Stimulated activated naive B cell treated with anti-CD40 and anti-IgM and Interleukin-4, amounts not matched to agents 10 μg/mL and 1 μg/mL and 100 μg/mL, for 72 hours (primary cell): ENCODE measurements around the gene FBXL3.
"Not testable (repeated sequence)": the region's sequence is repeated elsewhere in the genome, so short reads cannot be mapped to it uniquely, and the experiment has no call there.

Experiments
- ATAC-seq, 2 donors: fragments of 150-1000 bp; cut with Tn5 transposase; replicated peaks; 2 replicates each; pipeline ENCODE4 v1.10.0; 2021; ENCODE audit warnings: moderate library complexity in 1 of 2
- DNase-seq: peaks from one replicate; pipeline ENCODE4 v3.0.0; 2021
- H3K27ac Mint-ChIP-seq: one replicate; pipeline ENCODE4 v1.8.0; 2022; ENCODE audit warnings: mild to moderate bottlenecking, mixed read lengths
- H3K27me3 Mint-ChIP-seq, 2 donors: one replicate each; pipeline ENCODE4 v1.8.0; 2022; ENCODE audit warnings: mixed read lengths in 2 of 2
- H3K36me3 Mint-ChIP-seq, 2 donors: one replicate each; pipeline ENCODE4 v1.8.0; 2022; ENCODE audit warnings: mixed read lengths in 2 of 2, mild to moderate bottlenecking in 1 of 2
- H3K4me1 Mint-ChIP-seq, 2 donors: one replicate each; pipeline ENCODE4 v1.8.0; 2022; ENCODE audit warnings: mixed read lengths in 2 of 2, mild to moderate bottlenecking in 1 of 2
- H3K4me3 Mint-ChIP-seq, 2 donors: one replicate each; pipeline ENCODE4 v1.8.0; 2022; ENCODE audit warnings: mild to moderate bottlenecking in 2 of 2, mixed read lengths in 2 of 2, moderate library complexity in 1 of 2
- H3K9me3 Mint-ChIP-seq, 2 donors: one replicate each; pipeline ENCODE4 v1.8.0; 2022; ENCODE audit warnings: mixed read lengths in 2 of 2, mild to moderate bottlenecking in 1 of 2

FBXL3 gene

GRCh38 chr13:77014906-77015685 lies 11.9 kb downstream of the FBXL3 start:
- Mint-ChIP-seq H3K4me3 (no peak overlapping the region), H3K27me3 (no peaks in the 10 kb centered on the region), H3K4me1 (peaks cover 16 to 33% of the 10 kb centered on the region in 2 donors), H3K9me3 (no peaks in the 10 kb centered on the region), H3K36me3 (peaks cover 21 to 49% of the 10 kb centered on the region in 2 donors), H3K27ac (no peak overlapping the region)
- ATAC-seq, result peak in 1 of 2 donors; percentile 72
- DNase-seq, result no peak

- peaks cover 15 to 39% of the 10 kb centered on the region in 2 donors for H3K4me1 Mint-ChIP-seq
Measured at GRCh38 chr13:77013853-77014542, 13.0 kb downstream of the FBXL3 start.

GRCh38 chr13:77009719-77010118 lies 17.2 kb downstream of the FBXL3 start:
- Mint-ChIP-seq H3K36me3 (peaks cover 28 to 44% of the 10 kb centered on the region in 2 donors), H3K27ac (peak overlapping the region; percentile 20)
- H3K4me3 Mint-ChIP-seq, result not testable (repeated sequence)

More at GRCh38 chr13:77013853-77014542, 13.0 kb downstream of the FBXL3 start:
- DNase-seq (no peak), ATAC-seq (no peak)
- H3K27me3 Mint-ChIP-seq, result no peaks in the 10 kb centered on the region
- no peaks in the 10 kb centered on the region for H3K9me3 Mint-ChIP-seq
- peak overlapping the region; percentile 76 for H3K27ac Mint-ChIP-seq
- peaks cover 31 to 54% of the 10 kb centered on the region in 2 donors for H3K36me3 Mint-ChIP-seq
- H3K4me3 Mint-ChIP-seq, result no peak overlapping the region

GRCh38 chr13:77009011-77009410 lies 17.9 kb downstream of the FBXL3 start:
- no peak for DNase-seq
- Mint-ChIP-seq H3K9me3 (no peaks in the 10 kb centered on the region), H3K36me3 (peaks cover 23 to 38% of the 10 kb centered on the region in 2 donors), H3K27me3 (no peaks in the 10 kb centered on the region), H3K4me3 (no peak overlapping the region), H3K4me1 (peaks cover 8 to 31% of the 10 kb centered on the region in 2 donors), H3K27ac (no peak overlapping the region)
- peak in 1 of 2 donors; percentile 54 for ATAC-seq

More at GRCh38 chr13:77009719-77010118, 17.2 kb downstream of the FBXL3 start:
- H3K9me3 Mint-ChIP-seq, H3K27me3 Mint-ChIP-seq, ATAC-seq, DNase-seq: not testable (repeated sequence)
- H3K4me1 Mint-ChIP-seq, result peaks cover 13 to 38% of the 10 kb centered on the region in 2 donors

GRCh38 chr13:77008337-77008736 lies 18.6 kb downstream of the FBXL3 start:
- Mint-ChIP-seq H3K27ac (peak overlapping the region; percentile 56), H3K4me1 (peaks cover 6 to 26% of the 10 kb centered on the region in 2 donors), H3K36me3 (peaks cover 17 to 31% of the 10 kb centered on the region in 2 donors)
- ATAC-seq, result peak; percentile 85 to 89
- H3K4me3 Mint-ChIP-seq, H3K27me3 Mint-ChIP-seq, H3K9me3 Mint-ChIP-seq, DNase-seq: not testable (repeated sequence)

- H3K36me3 Mint-ChIP-seq, result peaks cover 23 to 36% of the 10 kb centered on the region in 2 donors
- DNase-seq (no peak), ATAC-seq (no peak)
- peaks cover 12 to 35% of the 10 kb centered on the region in 2 donors for H3K4me1 Mint-ChIP-seq
- peak overlapping the region; percentile 0 for H3K27ac Mint-ChIP-seq
- H3K9me3 Mint-ChIP-seq, result no peaks in the 10 kb centered on the region
- H3K27me3 Mint-ChIP-seq, result no peaks in the 10 kb centered on the region
- H3K4me3 Mint-ChIP-seq, result no peak overlapping the region
Measured at GRCh38 chr13:77002590-77003190, 24.3 kb downstream of the FBXL3 start.

GRCh38 chr13:77001963-77002587 lies 24.9 kb downstream of the FBXL3 start:
- Mint-ChIP-seq H3K4me3 (no peak overlapping the region), H3K27ac (no peak overlapping the region)

GRCh38 chr13:77001540-77001939 lies 25.4 kb downstream of the FBXL3 start:
- H3K4me1 Mint-ChIP-seq, result peaks cover 9 to 35% of the 10 kb centered on the region in 2 donors
- no peak overlapping the region for H3K4me3 Mint-ChIP-seq
- DNase-seq, result no peak
- no peak for ATAC-seq
- H3K27ac Mint-ChIP-seq, result no peak overlapping the region
- H3K9me3 Mint-ChIP-seq, result no peaks in the 10 kb centered on the region
- H3K27me3 Mint-ChIP-seq, result no peaks in the 10 kb centered on the region
- peaks cover 27 to 41% of the 10 kb centered on the region in 2 donors for H3K36me3 Mint-ChIP-seq

More at GRCh38 chr13:77001963-77002587, 24.9 kb downstream of the FBXL3 start:
- H3K27me3 Mint-ChIP-seq, result no peaks in the 10 kb centered on the region
- no peak for DNase-seq
- H3K9me3 Mint-ChIP-seq, result no peaks in the 10 kb centered on the region
- peaks cover 24 to 37% of the 10 kb centered on the region in 2 donors for H3K36me3 Mint-ChIP-seq
- no peak for ATAC-seq
- H3K4me1 Mint-ChIP-seq, result peaks cover 10 to 36% of the 10 kb centered on the region in 2 donors

GRCh38 chr13:77000475-77000874 lies 26.5 kb downstream of the FBXL3 start:
- H3K9me3 Mint-ChIP-seq, result no peaks in the 10 kb centered on the region
- H3K4me3 Mint-ChIP-seq, result no peak overlapping the region
- no peak overlapping the region for H3K27ac Mint-ChIP-seq
- H3K36me3 Mint-ChIP-seq, result peaks cover 33 to 49% of the 10 kb centered on the region in 2 donors
- ATAC-seq (no peak), DNase-seq (no peak)
- peaks cover 9 to 35% of the 10 kb centered on the region in 2 donors for H3K4me1 Mint-ChIP-seq
- H3K27me3 Mint-ChIP-seq, result no peaks in the 10 kb centered on the region

GRCh38 chr13:76994281-76994680 lies 32.7 kb downstream of the FBXL3 start:
- H3K9me3 Mint-ChIP-seq, result no peaks in the 10 kb centered on the region
- H3K4me3 Mint-ChIP-seq, result peak overlapping the region in 1 of 2 donors; percentile 5
- H3K4me1 Mint-ChIP-seq, result peaks cover 14 to 50% of the 10 kb centered on the region in 2 donors
- no peak for DNase-seq
- peak overlapping the region; percentile 66 for H3K27ac Mint-ChIP-seq
- H3K27me3 Mint-ChIP-seq, result no peaks in the 10 kb centered on the region
- peaks cover 26 to 47% of the 10 kb centered on the region in 2 donors for H3K36me3 Mint-ChIP-seq
- ATAC-seq, result no peak

GRCh38 chr13:76993473-76993872 lies 33.5 kb downstream of the FBXL3 start:
- Mint-ChIP-seq H3K36me3 (peaks cover 19 to 39% of the 10 kb centered on the region in 2 donors), H3K4me3 (peak overlapping the region; percentile 94 to 99), H3K9me3 (no peaks in the 10 kb centered on the region), H3K27ac (no peak overlapping the region), H3K4me1 (peaks cover 13 to 45% of the 10 kb centered on the region in 2 donors), H3K27me3 (no peaks in the 10 kb centered on the region)
- no peak for DNase-seq
- ATAC-seq, result no peak

- Mint-ChIP-seq H3K4me1 (peaks cover 13 to 41% of the 10 kb centered on the region in 2 donors), H3K27ac (no peak overlapping the region), H3K4me3 (peak overlapping the region; percentile 94 to 99), H3K36me3 (peaks cover 19 to 35% of the 10 kb centered on the region in 2 donors), H3K27me3 (no peaks in the 10 kb centered on the region), H3K9me3 (no peaks in the 10 kb centered on the region)
- ATAC-seq, result no peak
- DNase-seq, result no peak
Measured at GRCh38 chr13:76993021-76993420, 33.9 kb downstream of the FBXL3 start.

GRCh38 chr13:76992548-76993001 lies 34.4 kb downstream of the FBXL3 start:
- ATAC-seq (no peak), DNase-seq (peak; percentile 9)
- Mint-ChIP-seq H3K4me3 (peak overlapping the region; percentile 94 to 99), H3K9me3 (no peaks in the 10 kb centered on the region), H3K27ac (peak overlapping the region; percentile 98), H3K4me1 (peaks cover 13 to 40% of the 10 kb centered on the region in 2 donors), H3K27me3 (no peaks in the 10 kb centered on the region), H3K36me3 (peaks cover 19 to 32% of the 10 kb centered on the region in 2 donors)
